ENCODE data around the gene FUT6.
"Not testable (repeated sequence)": the region's sequence is repeated elsewhere in the genome, so short reads cannot be mapped to it uniquely, and the experiment has no call there.

FUT6 gene

GRCh38 chr19:5880604-5881078, 41.1 kb upstream of the FUT6 start:
- H3K4me1 ChIP-seq (ENCODE audit: control insufficient read depth in 1 of 2, insufficient read depth in 1 of 2, low read depth in 1 of 2, low read length in 1 of 2): no peaks in the 10 kb centered on the region
- H3K4me3 ChIP-seq (ENCODE audit: low read depth in 1 of 2, low read length in 1 of 2): no peak overlapping the region
- no peak for TF ChIP-seq CTCF (IDR thresholded peaks at IDR 0.05)
- no peaks in the 10 kb centered on the region for H3K9me3 ChIP-seq
- H3K27me3 ChIP-seq: peaks cover 35% of the 10 kb centered on the region
- no peaks in the 10 kb centered on the region for H3K36me3 ChIP-seq
- no peak overlapping the region for H3K27ac ChIP-seq

DNA sequence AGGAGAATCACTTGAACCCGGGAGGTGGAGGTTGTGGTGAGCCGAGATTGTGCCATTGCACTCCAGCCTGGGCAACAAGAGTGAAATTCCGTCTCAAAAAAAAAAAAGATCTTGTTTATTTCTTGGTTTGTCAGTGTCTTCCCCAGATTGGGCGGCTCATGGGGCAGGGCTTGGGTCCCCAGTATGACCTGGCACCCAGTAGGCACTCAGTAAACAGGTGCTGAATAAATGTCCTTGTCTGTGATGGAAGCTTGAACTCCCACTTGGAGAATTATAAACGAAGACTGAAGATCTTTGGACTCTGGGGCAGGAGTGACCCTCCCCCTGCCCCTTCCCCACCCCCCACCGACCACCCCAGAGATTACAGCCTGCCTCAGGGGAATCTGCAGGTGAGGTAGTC, 40.7 kb upstream of the FUT6 start:
- no peak overlapping the region for H3K4me3 ChIP-seq (ENCODE audit: low read depth in 1 of 2, low read length in 1 of 2)
- no peaks in the 10 kb centered on the region for H3K9me3 ChIP-seq
- no peak overlapping the region for H3K27ac ChIP-seq
- no peaks in the 10 kb centered on the region for H3K4me1 ChIP-seq (ENCODE audit: control insufficient read depth in 1 of 2, insufficient read depth in 1 of 2, low read depth in 1 of 2, low read length in 1 of 2)
- H3K27me3 ChIP-seq: peaks cover 35% of the 10 kb centered on the region
- TF ChIP-seq CTCF (IDR thresholded peaks at IDR 0.05): no peak
- H3K36me3 ChIP-seq: no peaks in the 10 kb centered on the region

- Histone ChIP-seq H3K27ac (no peak overlapping the region), H3K27me3 (peaks cover 35% of the 10 kb centered on the region), H3K4me1 (ENCODE audit: control insufficient read depth in 1 of 2, insufficient read depth in 1 of 2, low read depth in 1 of 2, low read length in 1 of 2) (no peaks in the 10 kb centered on the region), H3K9me3 (no peaks in the 10 kb centered on the region), H3K4me3 (ENCODE audit: low read depth in 1 of 2, low read length in 1 of 2) (no peak overlapping the region), H3K36me3 (no peaks in the 10 kb centered on the region)
- no peak for TF ChIP-seq CTCF (IDR thresholded peaks at IDR 0.05)
Measured at GRCh38 chr19:5877882-5878281, 38.4 kb upstream of the FUT6 start.

GRCh38 chr19:5877427-5877826, 37.9 kb upstream of the FUT6 start:
- Histone ChIP-seq H3K4me1 (ENCODE audit: control insufficient read depth in 1 of 2, insufficient read depth in 1 of 2, low read depth in 1 of 2, low read length in 1 of 2) (no peaks in the 10 kb centered on the region), H3K4me3 (ENCODE audit: low read depth in 1 of 2, low read length in 1 of 2) (no peak overlapping the region), H3K9me3 (no peaks in the 10 kb centered on the region), H3K36me3 (no peaks in the 10 kb centered on the region), H3K27ac (no peak overlapping the region), H3K27me3 (peaks cover 34% of the 10 kb centered on the region)
- no peak for TF ChIP-seq CTCF (IDR thresholded peaks at IDR 0.05)

DNA sequence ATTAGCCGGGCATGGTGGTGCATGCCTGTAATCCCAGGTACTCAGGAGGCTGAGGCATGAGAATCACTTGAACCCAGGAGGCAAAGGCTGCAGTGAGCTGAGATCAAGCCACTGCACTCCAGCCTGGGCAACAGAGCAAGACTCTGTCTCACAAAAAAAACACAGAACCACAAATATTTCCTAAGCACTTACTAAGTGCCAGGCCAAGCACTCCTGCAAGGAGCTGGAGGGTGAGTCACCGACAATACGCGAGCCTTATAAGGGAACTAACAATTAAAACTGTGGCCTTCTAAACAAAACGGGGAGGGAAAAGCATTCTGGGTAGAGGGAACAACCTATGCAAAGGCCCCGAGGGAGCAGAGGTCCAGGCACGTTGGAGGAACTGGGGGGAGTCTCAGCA, 35.0 kb upstream of the FUT6 start:
- H3K4me1 ChIP-seq (ENCODE audit: control insufficient read depth in 1 of 2, insufficient read depth in 1 of 2, low read depth in 1 of 2, low read length in 1 of 2); H3K9me3 ChIP-seq; H3K27me3 ChIP-seq; H3K27ac ChIP-seq; H3K36me3 ChIP-seq; H3K4me3 ChIP-seq (ENCODE audit: low read depth in 1 of 2, low read length in 1 of 2): not testable (repeated sequence)

- H3K36me3 ChIP-seq: no peaks in the 10 kb centered on the region
- no peaks in the 10 kb centered on the region for H3K27me3 ChIP-seq
- H3K9me3 ChIP-seq: no peaks in the 10 kb centered on the region
- no peaks in the 10 kb centered on the region for H3K4me1 ChIP-seq (ENCODE audit: control insufficient read depth in 1 of 2, insufficient read depth in 1 of 2, low read depth in 1 of 2, low read length in 1 of 2)
- no peak overlapping the region for H3K27ac ChIP-seq
- TF ChIP-seq CTCF (IDR thresholded peaks at IDR 0.05): no peak
- no peak overlapping the region for H3K4me3 ChIP-seq (ENCODE audit: low read depth in 1 of 2, low read length in 1 of 2)
Measured at GRCh38 chr19:5873617-5874199, 34.2 kb upstream of the FUT6 start.

Measured in neutrophil (primary cell).